ENCODE results near the gene SRPK2. TPM values are rescaled to one million over a fixed set of nuclear protein-coding genes. Genes with fewer than 3 reads are reported as not detected.

Gene SRPK2
- polyA plus RNA-seq, 1 of the 3 experiments (the other 2 are of a cell fraction), result 15.4 TPM

- POLR2A ChIA-PET, result interaction anchor here (0.6 to 0.7 kb wide), 2 partner anchors 13 to 17 kb away, joined by 3 read pairs; no protein-coding TSS in a partner anchor
- no peaks in the 10 kb centered on the region for H3F3A ChIP-seq (replicated peaks; ENCODE audit: insufficient read depth)
- no peak for TF ChIP-seq YY1 (IDR thresholded peaks at IDR 0.05; ENCODE audit: low read depth)
- TF ChIP-seq CHD2 (IDR thresholded peaks at IDR 0.05; ENCODE audit: low read length, partially characterized antibody), result no peak
- TF ChIP-seq TEAD4 (IDR thresholded peaks at IDR 0.05; ENCODE audit: borderline replicate concordance, insufficient read depth), result no peak
- no peak for TF ChIP-seq FOXM1 (IDR thresholded peaks at IDR 0.05; ENCODE audit: low read depth)
- no peak for TF ChIP-seq GATA2 (CRISPR knock-in tag; IDR thresholded peaks at IDR 0.05)
- no peak for TF ChIP-seq FOSL2 (IDR thresholded peaks at IDR 0.05; ENCODE audit: borderline replicate concordance, low read depth)
- TF ChIP-seq RXRA (IDR thresholded peaks at IDR 0.05; ENCODE audit: borderline replicate concordance, low read depth), result no peak
- H3K27me3 ChIP-seq (ENCODE audit: insufficient read depth), result no peaks in the 10 kb centered on the region
- peaks cover 25 to 37% of the 10 kb centered on the region in 2 experiments for H3K36me3 ChIP-seq (replicated peaks in 1 of 2; ENCODE audit: control insufficient read depth in 1 of 2, insufficient read depth in 2 of 2, low read length in 1 of 2)
- CTCF ChIA-PET, result interaction anchor here (0.7 to 2.0 kb wide), 7 partner anchors 13 to 467 kb away, joined by 3 to 5 read pairs (median 4); no protein-coding TSS in a partner anchor
- DNase-seq, result no peak
- 88% methylated on average over 8 of the region's 8 CpGs for WGBS (ENCODE audit: low lambda C conversion rate)
- no peak overlapping the region for H3K4me3 ChIP-seq (ENCODE audit: low read depth in 2 of 2, low read length in 1 of 2)
- H3K9me2 ChIP-seq, result no peaks in the 10 kb centered on the region
- no peaks in the 10 kb centered on the region; the same call in 1 of the 2 replicates for H3K79me2 ChIP-seq (ENCODE audit: insufficient read depth)
- peaks cover 0 to 19% of the 10 kb centered on the region in 2 experiments; a peak in 2 of 4 replicates for H3K4me1 ChIP-seq (ENCODE audit: control insufficient read depth in 1 of 2, insufficient read depth in 2 of 2, low read depth in 1 of 2, low read length in 1 of 2)
- no peaks in the 10 kb centered on the region for H3K9me3 ChIP-seq
- no peak overlapping the region for H3K27ac ChIP-seq (ENCODE audit: low read depth in 2 of 2, low read length in 1 of 2)
- H3K9ac ChIP-seq, result no peak overlapping the region
- H4K20me1 ChIP-seq (ENCODE audit: insufficient read depth), result no peaks in the 10 kb centered on the region
- no peak overlapping the region for H3K4me2 ChIP-seq
- no peak overlapping the region for H2AFZ ChIP-seq (ENCODE audit: low read depth)
These were observed 266.1 kb downstream of the SRPK2 start for GRCh38 chr7:105122619-105123018.

DNA sequence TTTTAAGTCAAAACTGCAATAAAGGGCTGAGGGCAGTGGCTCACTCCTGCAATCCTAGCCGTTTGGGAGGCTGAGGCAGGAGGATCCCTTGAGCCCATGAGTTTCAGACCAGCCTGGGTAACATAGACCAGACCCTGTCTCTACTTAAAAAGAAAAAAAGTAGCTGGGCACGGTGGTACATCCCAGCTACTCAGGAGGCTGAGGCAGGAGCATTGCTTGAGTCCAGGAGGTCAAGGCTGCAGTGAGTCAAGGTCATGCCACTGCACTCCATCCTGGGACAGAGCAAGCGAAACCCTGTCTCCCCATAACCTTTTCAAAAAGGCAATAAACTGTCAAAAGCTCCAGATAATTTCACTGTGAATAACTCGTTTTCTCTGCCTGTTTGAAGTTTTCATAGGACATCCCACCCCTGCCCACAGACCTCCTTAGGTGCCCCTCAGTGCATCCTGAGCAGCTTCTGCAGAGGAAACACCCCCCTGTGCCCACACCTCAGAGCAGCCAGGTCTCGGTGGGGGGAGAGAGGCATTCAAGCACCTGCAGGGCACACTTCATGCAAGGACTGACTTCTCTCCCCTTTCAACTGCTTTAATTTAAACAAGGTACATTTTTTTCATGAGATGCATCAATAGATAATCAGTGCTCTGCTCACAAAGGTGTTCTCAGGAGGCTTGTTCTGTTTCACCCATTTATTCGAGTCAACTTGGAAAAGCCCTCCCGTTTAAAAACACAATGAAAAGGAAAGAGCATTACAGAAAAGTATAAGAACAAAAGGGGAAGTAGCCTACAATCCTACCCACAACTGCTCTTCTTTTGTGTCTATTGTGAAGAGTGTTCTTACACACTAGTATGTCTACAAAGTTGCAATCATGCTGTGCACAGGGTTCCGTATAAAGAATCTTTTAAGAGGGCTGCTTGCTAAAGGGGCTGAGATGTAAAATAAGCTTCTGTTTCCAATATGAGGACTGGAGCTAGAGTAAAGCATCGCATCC is 269.8 kb downstream of the SRPK2 start:
- peaks cover 3% of the 10 kb centered on the region; the same call in 1 of the 2 replicates for H4K20me1 ChIP-seq (ENCODE audit: insufficient read depth)
- no peaks in the 10 kb centered on the region for H3K27me3 ChIP-seq (ENCODE audit: insufficient read depth)
- peaks cover 30% of the 10 kb centered on the region for H3F3A ChIP-seq (replicated peaks; ENCODE audit: insufficient read depth)
- no peaks in the 10 kb centered on the region for H3K9me3 ChIP-seq
- no peak overlapping the region for H3K9ac ChIP-seq
- H2AFZ ChIP-seq (ENCODE audit: low read depth), result no peak overlapping the region
- peaks cover 0 to 8% of the 10 kb centered on the region in 2 experiments; a peak in 2 of 4 replicates for H3K4me1 ChIP-seq (ENCODE audit: control insufficient read depth in 1 of 2, insufficient read depth in 2 of 2, low read depth in 1 of 2, low read length in 1 of 2)
- 88% methylated on average over 9 of the region's 9 CpGs for WGBS (ENCODE audit: low lambda C conversion rate)
- no peak overlapping the region for H3K4me2 ChIP-seq
- POLR2A ChIA-PET, result interaction anchor here (0.6 to 0.8 kb wide), 2 partner anchors 44 to 104 kb away, joined by 3 read pairs; no protein-coding TSS in a partner anchor
- no peak overlapping the region for H3K4me3 ChIP-seq (ENCODE audit: low read depth in 2 of 2, low read length in 1 of 2)
- no peaks in the 10 kb centered on the region for H3K9me2 ChIP-seq
- H3K36me3 ChIP-seq (replicated peaks in 1 of 2; ENCODE audit: control insufficient read depth in 1 of 2, insufficient read depth in 2 of 2, low read length in 1 of 2), result peaks cover 49 to 58% of the 10 kb centered on the region in 2 experiments
- CTCF ChIA-PET, result interaction anchor here (0.9 to 3.0 kb wide), 7 partner anchors 15 to 277 kb away, joined by 3 to 14 read pairs (median 7); no protein-coding TSS in a partner anchor
- no peak for TF ChIP-seq SMC3 (IDR thresholded peaks at IDR 0.05; ENCODE audit: low read depth, low read length)
- TF ChIP-seq IRF3 (IDR thresholded peaks at IDR 0.05; ENCODE audit: low read depth, low read length), result no peak
- TF ChIP-seq POLR2AphosphoS5 (IDR thresholded peaks at IDR 0.05; ENCODE audit: low read depth, low read length), result no peak; the same call in 1 of the 2 replicates
- TF ChIP-seq PBX3 (IDR thresholded peaks at IDR 0.05), result no peak
- no peak for TF ChIP-seq REST (IDR thresholded peaks at IDR 0.05; ENCODE audit: low read depth, low read length)
- TF ChIP-seq GATA2 (CRISPR knock-in tag; IDR thresholded peaks at IDR 0.05), result no peak
- TF ChIP-seq FOSL2 (IDR thresholded peaks at IDR 0.05; ENCODE audit: borderline replicate concordance, low read depth), result no peak
- H3K27ac ChIP-seq (ENCODE audit: low read depth in 2 of 2, low read length in 1 of 2), result no peak overlapping the region
- no peak for DNase-seq
- H3K79me2 ChIP-seq (ENCODE audit: insufficient read depth), result peaks cover 3% of the 10 kb centered on the region; the same call in 1 of the 2 replicates

All from SK-N-SH (cell line).